GM12872 (cell line): Measurements from ENCODE around the gene SLC13A3.
A peak's percentile ranks its signal among the peaks of the same experiment; 100 is the strongest.

Source experiments
- CTCF ChIP-seq: IDR thresholded peaks from 3 replicates; pipeline ENCODE4 v1.5.1; 2011; ENCODE audit warnings: low read depth, mild to moderate bottlenecking, low read length, moderate library complexity; ENCODE audit not compliant: insufficient read depth

Gene SLC13A3

GRCh38 chr20:46563170-46563859, 87.9 kb downstream of the SLC13A3 start:
- no peak for TF ChIP-seq CTCF

DNA sequence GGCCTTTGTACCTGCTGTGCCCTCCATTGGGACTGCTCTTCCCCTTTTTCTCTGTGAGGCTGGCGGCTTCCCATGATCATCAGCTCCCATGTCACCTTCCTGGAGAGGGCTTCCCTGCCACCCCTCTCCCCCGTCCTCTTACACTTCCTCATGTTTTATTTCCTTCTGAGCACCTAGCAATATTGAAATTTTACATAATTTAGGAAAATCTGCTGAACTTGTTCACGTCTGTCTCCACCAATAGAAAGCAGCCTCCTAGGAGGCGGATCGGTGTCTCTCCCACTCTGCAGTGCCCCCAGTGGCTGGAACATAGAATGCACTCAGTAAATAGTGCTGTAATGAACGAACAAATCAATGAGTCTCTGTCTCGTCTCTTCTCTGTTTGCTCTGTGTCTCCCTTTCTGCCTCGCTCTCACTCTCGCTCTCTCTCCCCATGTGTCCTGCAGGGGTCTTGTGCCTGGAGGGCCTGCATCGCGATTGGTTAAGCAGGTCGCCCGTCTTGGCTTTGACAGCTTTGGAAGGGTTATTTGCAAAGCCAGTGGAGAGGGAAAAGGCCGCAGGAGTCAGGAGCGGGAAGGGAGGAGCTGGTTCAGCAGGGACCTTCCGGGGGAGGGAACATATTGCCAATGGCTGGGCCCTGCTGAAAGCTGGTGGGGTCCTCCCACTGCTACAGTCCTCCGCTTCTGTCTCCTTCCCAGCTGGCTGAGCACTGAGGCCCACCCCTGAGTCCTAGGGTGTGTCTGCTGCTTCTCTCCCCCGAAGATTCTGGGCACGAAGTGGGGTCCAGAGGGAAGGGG, 88.7 kb downstream of the SLC13A3 start:
- TF ChIP-seq CTCF = peak; percentile 85

GRCh38 chr20:46562009-46562372, 89.3 kb downstream of the SLC13A3 start:
- TF ChIP-seq CTCF = no peak

- no peak for TF ChIP-seq CTCF
Observed at GRCh38 chr20:46559685-46560440, 91.4 kb downstream of the SLC13A3 start.

DNA sequence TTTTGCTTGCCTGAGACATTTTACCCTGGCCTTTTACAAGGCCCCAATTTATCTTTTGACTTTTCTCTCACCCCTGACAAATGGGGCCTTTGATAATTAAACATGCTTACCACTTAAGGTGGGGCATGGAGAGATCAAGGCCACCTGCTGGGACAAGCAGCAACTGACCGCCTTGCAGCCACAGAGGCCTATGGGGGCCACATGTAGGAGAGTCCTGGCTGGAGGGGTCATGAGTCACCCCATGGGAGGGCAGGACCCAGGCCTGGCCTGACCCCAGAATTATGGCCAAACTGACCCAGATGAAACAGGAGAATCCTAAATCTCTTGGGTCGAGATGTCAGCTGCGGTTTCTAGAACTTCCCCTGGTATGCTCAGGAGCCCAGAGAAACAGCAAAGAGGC, 92.3 kb downstream of the SLC13A3 start:
- TF ChIP-seq CTCF = no peak

DNA sequence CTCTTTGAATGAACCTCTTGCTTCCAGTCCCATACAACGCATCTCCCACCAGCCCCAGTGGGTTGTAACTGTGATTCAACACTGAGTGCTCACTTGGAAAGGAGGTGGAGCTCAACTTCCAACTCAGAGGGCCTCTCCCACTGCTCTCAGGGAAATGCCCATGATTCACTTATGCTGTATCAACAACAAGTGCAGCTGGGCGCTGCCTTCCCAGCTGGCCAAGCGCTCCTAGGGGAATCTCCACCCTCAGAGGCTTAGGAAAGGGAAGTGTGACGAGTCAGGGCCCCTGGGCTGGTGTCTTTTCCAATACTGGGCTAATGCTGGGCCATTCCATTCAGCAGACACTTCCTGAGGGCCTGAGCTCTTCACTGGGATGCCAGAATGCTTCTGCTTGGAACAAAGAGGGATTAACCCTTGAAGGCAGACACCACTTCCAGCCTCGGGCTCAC, 92.7 kb downstream of the SLC13A3 start:
- TF ChIP-seq CTCF = no peak
